Stomach (tissue), 9 donors: ENCODE measurements around the gene UTS2. TPM values are rescaled to one million over a fixed set of nuclear protein-coding genes. Genes with fewer than 3 reads are reported as not detected.

ENCODE experiments used
- DNase-seq, 2 donors: peaks; one replicate each; pipeline versions ENCODE4 v3.0.0 to v3.0.0-alpha.2; 2013 to 2019
- H3K27ac ChIP-seq, 5 donors: fragments of 200-600 bp in 4 of 5; sonication (generic) in 4 of 5; one replicate each; pipeline ENCODE4 v1.5.1; 2013 to 2019; ENCODE audit warnings: mild to moderate bottlenecking in 1 of 5, moderate library complexity in 1 of 5
- H3K27me3 ChIP-seq, 3 donors: fragments of 200-600 bp; sonication (generic); one replicate each; pipeline ENCODE4 v1.5.1; 2017 to 2019; ENCODE audit warnings: mixed run types in 1 of 3
- H3K36me3 ChIP-seq, 4 donors: fragments of 200-600 bp; sonication (generic); 1 replicate in 3 of 4; 2 replicates in 1 of 4; pipeline ENCODE4 v1.5.1; 2016 to 2019
- H3K4me1 ChIP-seq, 4 donors: fragments of 200-600 bp; sonication (generic); one replicate each; pipeline ENCODE4 v1.5.1; 2016 to 2019
- H3K4me3 ChIP-seq, 4 donors: fragments of 200-600 bp; sonication (generic) in 3 of 4; one replicate each; pipeline ENCODE4 v1.5.1; 2016 to 2019; ENCODE audit warnings: mild to moderate bottlenecking in 1 of 4
- H3K9me3 ChIP-seq, 4 donors: fragments of 200-600 bp; sonication (generic); one replicate each; pipeline ENCODE4 v1.5.1; 2016 to 2019
- EP300 ChIP-seq: sonication (generic); formaldehyde crosslinking; IDR thresholded peaks from one replicate; pipeline ENCODE4 v1.6.1; 2017; ENCODE audit warnings: antibody characterized with exemption
- POLR2A ChIP-seq, 4 donors: fragments of 450-650 bp; IDR thresholded peaks; one replicate each; pipeline ENCODE4 v1.6.1; 2016; ENCODE audit warnings: antibody characterized with exemption in 4 of 4, control low read depth in 2 of 4, mild to moderate bottlenecking in 1 of 4, moderate library complexity in 1 of 4
- POLR2AphosphoS5 ChIP-seq, 3 donors: sonication (generic); formaldehyde crosslinking; IDR thresholded peaks; one replicate each; pipeline ENCODE4 v1.6.1; 2016; ENCODE audit warnings: antibody characterized with exemption in 3 of 3
- WGBS, 5 donors: extraction: QIAGEN DNeasy Blood & Tissue Kit in 3 of 5; methylation state at CpG; one replicate each; pipeline versions ENCODE4 v1.1.5 to v1.1.7; 2013 to 2018; 5-methylcytosine and 5-hydroxymethylcytosine counted together
- intact Hi-C: fragments of 100-400 bp; cut with DNase I; formaldehyde crosslinking; loops from one replicate; pipeline ENCODE4 v1.15.1; 2023; ENCODE audit warnings: low total_unique reads
- polyA plus RNA-seq, 3 donors: library from polyadenylated mRNA; stranded (reverse); fragments of 200-250 nt; gene quantifications; one replicate each; pipeline ENCODE4 v1.2.3, GENCODE V29; 2013
- total RNA-seq, 5 donors: library from RNA; depleted of rRNA; stranded (reverse); fragments of >200 nt; gene quantifications; one replicate each; pipeline versions ENCODE4 v1.1.0 to v1.2.3, GENCODE V29; 2014 to 2016
- TF ChIP-seq, protein P1 (sequence below), 7 experiments: fragments of 450-650 bp in 4 of 7; fragments of 200-600 bp in 3 of 7; sonication (generic) in 3 of 7; IDR thresholded peaks; one replicate each; pipeline ENCODE4 v1.5.1; 2016 to 2019; ENCODE audit warnings: antibody characterized with exemption in 7 of 7, control low read depth in 2 of 7, mild to moderate bottlenecking in 1 of 7
- donor health status: healthy with polysubstance abuse.
- donor health status: Bipolar disorder and iron deficiency.
- donor health status: healthy.

UTS2 gene
- total and polyA plus RNA-seq, 8 donors: 0.73 TPM; not detected in 7

DNA sequence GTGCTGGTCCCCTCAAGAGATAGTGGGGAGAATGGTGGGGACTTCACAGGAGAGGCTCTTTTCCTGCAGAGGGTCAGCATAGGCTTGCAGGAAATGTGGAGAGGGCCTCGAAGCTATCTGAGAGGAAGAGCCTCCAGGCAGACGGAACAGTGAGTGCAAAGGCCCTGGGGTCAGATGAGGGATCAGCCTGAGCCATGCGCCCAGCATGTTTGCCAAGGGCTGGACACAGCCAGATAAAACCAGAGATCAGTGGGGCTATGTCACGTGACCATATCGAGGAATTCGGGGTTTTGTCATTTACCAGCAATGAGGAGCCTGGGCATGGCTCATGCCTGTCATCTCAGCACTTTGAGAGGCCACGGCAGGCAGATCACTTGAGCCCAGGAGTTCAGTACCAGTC lies 6.5 kb upstream of the UTS2 start:
- no peaks in the 10 kb centered on the region for H3K4me1 ChIP-seq
- no peaks in the 10 kb centered on the region for H3K27me3 ChIP-seq
- intact Hi-C loops: no loop called here
- H3K9me3 ChIP-seq: no peaks in the 10 kb centered on the region
- no peak overlapping the region for H3K4me3 ChIP-seq
- WGBS, 5 donors: 69 to 80% (median 74%) methylated on average over 7 of the region's 7 CpGs
- no peak for TF ChIP-seq EP300
- no peak for TF ChIP-seq POLR2A (IDR thresholded peaks at IDR 0.05)
- TF ChIP-seq POLR2AphosphoS5 (IDR thresholded peaks at IDR 0.05): no peak
- TF ChIP-seq, protein P1, sequence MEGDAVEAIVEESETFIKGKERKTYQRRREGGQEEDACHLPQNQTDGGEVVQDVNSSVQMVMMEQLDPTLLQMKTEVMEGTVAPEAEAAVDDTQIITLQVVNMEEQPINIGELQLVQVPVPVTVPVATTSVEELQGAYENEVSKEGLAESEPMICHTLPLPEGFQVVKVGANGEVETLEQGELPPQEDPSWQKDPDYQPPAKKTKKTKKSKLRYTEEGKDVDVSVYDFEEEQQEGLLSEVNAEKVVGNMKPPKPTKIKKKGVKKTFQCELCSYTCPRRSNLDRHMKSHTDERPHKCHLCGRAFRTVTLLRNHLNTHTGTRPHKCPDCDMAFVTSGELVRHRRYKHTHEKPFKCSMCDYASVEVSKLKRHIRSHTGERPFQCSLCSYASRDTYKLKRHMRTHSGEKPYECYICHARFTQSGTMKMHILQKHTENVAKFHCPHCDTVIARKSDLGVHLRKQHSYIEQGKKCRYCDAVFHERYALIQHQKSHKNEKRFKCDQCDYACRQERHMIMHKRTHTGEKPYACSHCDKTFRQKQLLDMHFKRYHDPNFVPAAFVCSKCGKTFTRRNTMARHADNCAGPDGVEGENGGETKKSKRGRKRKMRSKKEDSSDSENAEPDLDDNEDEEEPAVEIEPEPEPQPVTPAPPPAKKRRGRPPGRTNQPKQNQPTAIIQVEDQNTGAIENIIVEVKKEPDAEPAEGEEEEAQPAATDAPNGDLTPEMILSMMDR (IDR thresholded peaks at IDR 0.05): no peak
- no peaks in the 10 kb centered on the region for H3K36me3 ChIP-seq
- no peak for DNase-seq
- no peak overlapping the region for H3K27ac ChIP-seq

DNA sequence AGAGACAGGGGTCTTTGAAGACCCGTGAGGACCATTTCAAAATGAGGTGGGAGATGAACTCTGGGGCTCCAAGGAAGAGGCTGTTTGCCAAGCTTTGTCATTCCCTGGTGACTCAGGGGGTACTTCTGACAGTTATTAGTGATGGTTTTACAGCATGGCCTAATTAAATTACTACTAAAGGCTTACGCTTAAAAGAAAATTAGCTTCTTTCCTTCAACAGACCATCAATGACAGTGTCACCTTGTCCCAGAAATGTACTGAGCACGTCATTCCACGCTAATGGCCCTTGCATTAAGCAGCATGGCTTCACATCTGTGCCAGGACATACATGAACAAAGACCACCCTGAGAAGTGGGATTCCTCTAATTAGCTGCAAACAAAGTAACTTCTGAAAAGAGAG lies 5.1 kb upstream of the UTS2 start:
- no peaks in the 10 kb centered on the region for H3K4me1 ChIP-seq
- H3K4me3 ChIP-seq: no peak overlapping the region
- intact Hi-C loops: no loop called here

GRCh38 chr1:7857000-7857399 lies 4.1 kb upstream of the UTS2 start:
- Histone ChIP-seq H3K9me3 (no peaks in the 10 kb centered on the region), H3K36me3 (no peaks in the 10 kb centered on the region), H3K27ac (no peak overlapping the region), H3K4me1 (no peaks in the 10 kb centered on the region), H3K4me3 (no peak overlapping the region), H3K27me3 (no peaks in the 10 kb centered on the region)
- DNase-seq: no peak
- intact Hi-C loops: no loop called here
- 58 to 73% (median 69%) methylated on average over 2 of the region's 2 CpGs for WGBS, 5 donors
- TF ChIP-seq POLR2AphosphoS5 (IDR thresholded peaks at IDR 0.05) (no peak), POLR2A (IDR thresholded peaks at IDR 0.05) (no peak), EP300 (no peak)
- TF ChIP-seq, protein P1 (IDR thresholded peaks at IDR 0.05): no peak

More for the DNA sequence above, 5.1 kb upstream of the UTS2 start:
- TF ChIP-seq POLR2AphosphoS5 (IDR thresholded peaks at IDR 0.05): no peak
- no peak for TF ChIP-seq EP300
- TF ChIP-seq, protein P1 (IDR thresholded peaks at IDR 0.05): no peak
- TF ChIP-seq POLR2A (IDR thresholded peaks at IDR 0.05): no peak
- Histone ChIP-seq H3K36me3 (no peaks in the 10 kb centered on the region), H3K9me3 (no peaks in the 10 kb centered on the region), H3K27me3 (no peaks in the 10 kb centered on the region), H3K27ac (no peak overlapping the region)
- DNase-seq: no peak
- 80 to 87% (median 81%) methylated on average over 4 of the region's 4 CpGs for WGBS, 5 donors

DNA sequence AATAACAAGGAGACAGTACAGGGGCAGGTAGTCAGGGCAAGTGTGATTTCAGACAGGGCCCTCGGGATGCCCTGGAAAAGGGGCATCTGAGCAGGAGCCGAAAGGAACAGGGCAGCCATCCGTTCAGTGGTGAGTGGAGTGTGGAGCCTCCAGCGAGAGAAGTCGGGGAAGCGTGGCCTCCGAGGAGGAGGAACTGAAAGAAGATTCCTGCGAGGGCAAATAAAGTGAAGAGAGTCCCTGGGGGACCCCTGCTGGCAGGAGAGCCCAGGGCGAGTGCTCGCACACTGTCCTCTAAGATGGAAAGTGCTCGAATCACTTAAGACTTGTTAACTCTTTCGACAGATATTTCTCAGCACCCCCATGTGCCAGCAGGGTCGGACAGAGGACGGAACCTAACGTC lies 3.5 kb upstream of the UTS2 start:
- H3K27ac ChIP-seq: no peak overlapping the region
- WGBS, 5 donors: 47 to 70% (median 55%) methylated on average over 15 of the region's 15 CpGs
- intact Hi-C loops: no loop called here
- no peaks in the 10 kb centered on the region for H3K9me3 ChIP-seq
- H3K4me1 ChIP-seq: no peaks in the 10 kb centered on the region
- no peaks in the 10 kb centered on the region for H3K36me3 ChIP-seq
- no peaks in the 10 kb centered on the region for H3K27me3 ChIP-seq
- DNase-seq: peak in 1 of 2 donors; percentile 12
- no peak for TF ChIP-seq EP300
- TF ChIP-seq POLR2AphosphoS5 (IDR thresholded peaks at IDR 0.05): no peak
- TF ChIP-seq, protein P1 (IDR thresholded peaks at IDR 0.05): no peak
- TF ChIP-seq POLR2A (IDR thresholded peaks at IDR 0.05): no peak
- H3K4me3 ChIP-seq: no peak overlapping the region
